Stimulated activated CD8-positive, alpha-beta memory T cell treated with anti-CD3 and anti-CD28 coated beads, Interleukin-4, amount 100 ng/mL, for 1 hour (primary cell): ENCODE data around the gene SYNDIG1.

ENCODE experiments used
- DNase-seq, 2 donors: peaks; one replicate each; pipeline ENCODE4 v3.0.0-alpha.2; 2020; ENCODE audit warnings: low read depth in 2 of 2, low spot score in 1 of 2

The SYNDIG1 gene

DNA sequence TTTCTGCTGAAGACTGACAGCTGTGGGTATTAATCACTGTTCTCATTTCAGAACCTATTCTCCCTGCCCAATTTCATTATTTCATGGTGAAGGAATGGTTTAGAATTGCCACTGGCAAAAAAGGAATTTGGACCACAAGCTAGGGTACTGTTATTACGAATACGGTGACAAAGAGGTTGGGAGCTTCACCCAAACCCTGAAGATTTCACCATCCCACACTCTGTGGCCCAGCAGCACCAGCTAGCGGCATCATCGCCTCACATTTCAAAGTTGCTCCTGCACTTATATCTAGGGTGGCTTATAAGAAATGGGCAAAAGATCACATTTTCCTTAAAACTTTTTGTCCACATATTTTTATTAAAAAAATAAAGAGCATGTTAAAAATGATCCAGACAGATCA lies 236.1 kb downstream of the SYNDIG1 start:
- no peak for DNase-seq

DNA sequence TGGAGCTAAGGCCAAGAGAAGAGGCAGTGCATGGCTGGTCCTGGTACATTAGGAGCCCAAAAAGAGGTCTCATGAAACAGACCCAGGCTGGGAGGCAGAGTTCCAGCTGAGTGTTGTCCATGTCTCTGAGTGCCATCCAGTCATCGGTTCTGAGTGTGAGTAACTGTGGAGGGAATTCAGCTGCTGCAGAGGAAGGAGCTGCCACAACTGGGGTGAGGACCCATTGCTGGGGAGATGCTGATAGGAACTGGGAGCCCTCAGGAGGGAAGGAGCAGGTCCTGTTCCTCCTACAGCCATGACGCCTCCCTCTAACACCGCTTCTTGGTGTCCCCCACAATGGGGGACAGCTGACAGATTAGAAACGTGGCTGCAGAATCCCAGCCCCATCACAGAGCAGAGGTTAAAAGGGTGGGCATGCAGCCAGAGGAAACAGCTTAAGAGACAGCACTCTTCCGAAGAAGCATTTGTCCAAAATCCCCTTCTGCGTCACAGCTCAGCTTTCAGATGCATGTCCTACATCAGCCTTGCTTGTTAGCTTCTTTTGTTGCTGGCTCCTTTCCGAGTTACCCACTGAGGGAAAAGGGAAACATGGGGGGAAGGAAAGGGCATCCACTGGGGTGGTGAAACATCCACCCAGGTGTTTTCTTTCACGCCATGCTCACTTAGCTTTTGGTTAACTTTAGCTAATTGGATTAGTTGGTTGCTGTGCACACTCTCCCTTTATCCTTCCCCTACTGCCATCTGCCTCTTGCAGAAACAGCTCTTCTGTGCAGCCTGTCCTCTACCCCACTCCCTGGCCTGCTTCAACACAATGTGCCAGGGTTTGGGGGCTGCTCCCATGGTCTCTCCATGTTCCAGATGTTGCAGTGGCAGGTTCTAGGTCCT lies 239.2 kb downstream of the SYNDIG1 start:
- no peak for DNase-seq
